ENCODE data around the gene INS. TPM values are rescaled to one million over a fixed set of nuclear protein-coding genes. Genes with fewer than 3 reads are reported as not detected.

Gene INS
- total and polyA plus RNA-seq, 11 donors = 0.67 to 1.8 TPM; not detected in 9

DNA sequence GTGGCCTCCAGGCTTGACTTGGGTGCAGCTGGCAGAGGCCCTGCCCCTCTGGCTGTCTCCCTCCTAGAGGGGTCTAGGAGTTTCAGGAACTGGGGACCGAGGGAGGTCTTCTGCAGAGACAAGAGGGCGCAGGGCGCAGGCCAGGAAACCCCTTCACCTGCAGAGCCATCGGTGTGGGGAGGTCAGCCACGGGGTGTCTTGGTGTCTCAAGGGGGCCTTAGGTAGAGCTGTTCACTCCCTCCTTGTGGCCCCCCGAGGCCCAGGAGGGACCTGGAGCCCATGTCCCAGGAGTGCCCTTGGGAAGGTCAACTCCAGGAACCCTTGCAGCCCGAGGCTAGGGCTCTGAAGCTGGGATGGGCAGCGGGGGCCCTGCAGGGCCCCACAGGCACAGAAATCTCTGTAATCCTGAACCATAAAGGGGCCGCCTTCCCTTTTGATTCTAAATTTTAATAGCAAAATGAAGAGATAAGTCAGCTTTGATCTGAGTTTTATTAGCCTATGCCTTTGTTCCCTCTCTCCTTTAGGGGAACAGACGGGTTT lies 42.0 kb upstream of the INS start:
- peaks cover 0 to 6% (median 0%) of the 10 kb centered on the region in 12 donors for H3K9me3 ChIP-seq
- no peak overlapping the region for H3K4me3 ChIP-seq
- intact Hi-C loops (cut with DNase I) = no loop called here
- H3K36me3 ChIP-seq = no peaks in the 10 kb centered on the region
- peaks cover 0 to 5% (median 0%) of the 10 kb centered on the region in 9 donors for H3K27me3 ChIP-seq
- WGBS, 4 donors = 77 to 88% (median 80%) methylated on average over 10 of the region's 10 CpGs
- H3K4me1 ChIP-seq = no peaks in the 10 kb centered on the region
- no peak overlapping the region for H3K27ac ChIP-seq
- ATAC-seq (no peak), DNase-seq (peak in 1 of 5 donors; percentile 2)
- no peak for TF ChIP-seq POLR2A (IDR thresholded peaks at IDR 0.05)
- no peak for TF ChIP-seq CTCF (IDR thresholded peaks at IDR 0.05)

GRCh38 chr11:2202071-2202899 lies 41.3 kb upstream of the INS start:
- Histone ChIP-seq H3K27ac (no peak overlapping the region), H3K27me3 (peaks cover 0 to 5% (median 0%) of the 10 kb centered on the region in 9 donors), H3K9me3 (peaks cover 0 to 3% (median 0%) of the 10 kb centered on the region in 12 donors), H3K36me3 (no peaks in the 10 kb centered on the region), H3K4me1 (no peaks in the 10 kb centered on the region), H3K4me3 (no peak overlapping the region)
- no peak for TF ChIP-seq CTCF (IDR thresholded peaks at IDR 0.05)
- TF ChIP-seq POLR2A (IDR thresholded peaks at IDR 0.05) = no peak
- DNase-seq (peak in 1 of 5 donors; percentile 14), ATAC-seq (no peak)
- 68 to 74% (median 71%) methylated on average over 12 to 29 of the region's 29 CpGs for WGBS, 4 donors
- intact Hi-C loops (cut with DNase I) = no loop called here

DNA sequence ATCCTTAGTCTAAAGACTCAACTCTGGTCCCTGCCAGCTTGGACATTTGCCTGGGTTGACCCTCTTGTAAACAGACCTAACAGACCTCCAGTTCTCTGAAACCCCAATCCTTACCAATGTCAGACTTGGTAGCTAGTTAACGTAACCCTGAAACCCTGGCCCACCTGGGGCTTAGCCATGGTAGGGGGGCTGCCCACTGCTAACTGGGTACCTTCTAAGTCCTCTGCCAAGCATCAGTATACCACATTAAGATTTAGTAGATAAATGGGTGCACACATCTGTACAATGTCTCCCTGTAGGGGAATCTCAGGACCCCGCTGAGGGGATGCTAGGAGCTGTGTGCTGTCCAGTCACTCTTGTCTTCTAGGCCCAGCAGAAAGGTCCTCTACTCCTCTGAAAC lies 40.5 kb upstream of the INS start:
- H3K27me3 ChIP-seq = peaks cover 0 to 5% (median 0%) of the 10 kb centered on the region in 9 donors
- intact Hi-C loops (cut with DNase I) = no loop called here
- no peaks in the 10 kb centered on the region for H3K4me1 ChIP-seq
- DNase-seq = peak in 1 of 5 donors; percentile 5
- no peak overlapping the region for H3K4me3 ChIP-seq
- H3K9me3 ChIP-seq = no peaks in the 10 kb centered on the region
- no peak overlapping the region for H3K27ac ChIP-seq
- no peaks in the 10 kb centered on the region for H3K36me3 ChIP-seq
- ATAC-seq = no peak
- 65 to 100% (median 83%) methylated on average over 2 of the region's 2 CpGs for WGBS, 4 donors
- TF ChIP-seq CTCF (IDR thresholded peaks at IDR 0.05) = no peak
- no peak for TF ChIP-seq POLR2A (IDR thresholded peaks at IDR 0.05)

- no peak overlapping the region for H3K27ac ChIP-seq
- no peaks in the 10 kb centered on the region for H3K36me3 ChIP-seq
- no peaks in the 10 kb centered on the region for H3K9me3 ChIP-seq
- ATAC-seq (no peak), DNase-seq (no peak)
- H3K27me3 ChIP-seq = peaks cover 0 to 5% (median 0%) of the 10 kb centered on the region in 9 donors
- 89 to 92% (median 90%) methylated on average over 1 of the region's 1 CpG for WGBS, 4 donors
- H3K4me1 ChIP-seq = no peaks in the 10 kb centered on the region
- intact Hi-C loops (cut with DNase I) = no loop called here
- TF ChIP-seq POLR2A (IDR thresholded peaks at IDR 0.05) = no peak
- TF ChIP-seq CTCF (IDR thresholded peaks at IDR 0.05) = no peak
- no peak overlapping the region for H3K4me3 ChIP-seq
Measured at GRCh38 chr11:2200957-2201519, 40.0 kb upstream of the INS start.
